Stimulated activated naive CD8-positive, alpha-beta T cell treated with anti-CD3 and anti-CD28 coated beads, Interleukin-15, amount 100 ng/mL, for 72 hours (primary cell): Measurements from ENCODE around the gene NALF2.

Experiments used
- ATAC-seq: fragments of 150-1000 bp; cut with Tn5 transposase; 2 replicates; pipeline ENCODE4 v1.10.0; 2021; ENCODE audit warnings: mild to moderate bottlenecking, moderate library complexity
- DNase-seq, 2 donors: peaks; one replicate each; pipeline ENCODE4 v3.0.0; 2021 to 2022
- H3K27ac Mint-ChIP-seq, 2 donors: one replicate each; pipeline ENCODE4 v1.8.0; 2022; ENCODE audit warnings: mild to moderate bottlenecking in 2 of 2, mixed read lengths in 2 of 2, moderate library complexity in 2 of 2
- H3K27me3 Mint-ChIP-seq: one replicate; pipeline ENCODE4 v1.8.0; 2022; ENCODE audit warnings: mixed read lengths
- H3K4me1 Mint-ChIP-seq: one replicate; pipeline ENCODE4 v1.8.0; 2022; ENCODE audit warnings: mild to moderate bottlenecking, mixed read lengths
- H3K4me3 Mint-ChIP-seq, 2 donors: one replicate each; pipeline ENCODE4 v1.8.0; 2022; ENCODE audit warnings: mild to moderate bottlenecking in 2 of 2, mixed read lengths in 2 of 2, moderate library complexity in 1 of 2
- H3K9me3 Mint-ChIP-seq, 2 donors: one replicate each; pipeline ENCODE4 v1.8.0; 2022; ENCODE audit warnings: mixed read lengths in 2 of 2

Gene NALF2

GRCh38 chrX:69551421-69552009, 47.4 kb downstream of the NALF2 start:
- Mint-ChIP-seq H3K4me1 (no peaks in the 10 kb centered on the region), H3K9me3 (no peaks in the 10 kb centered on the region), H3K27ac (no peak overlapping the region), H3K27me3 (no peaks in the 10 kb centered on the region), H3K4me3 (no peak overlapping the region)
- DNase-seq (no peak), ATAC-seq (no peak)

DNA sequence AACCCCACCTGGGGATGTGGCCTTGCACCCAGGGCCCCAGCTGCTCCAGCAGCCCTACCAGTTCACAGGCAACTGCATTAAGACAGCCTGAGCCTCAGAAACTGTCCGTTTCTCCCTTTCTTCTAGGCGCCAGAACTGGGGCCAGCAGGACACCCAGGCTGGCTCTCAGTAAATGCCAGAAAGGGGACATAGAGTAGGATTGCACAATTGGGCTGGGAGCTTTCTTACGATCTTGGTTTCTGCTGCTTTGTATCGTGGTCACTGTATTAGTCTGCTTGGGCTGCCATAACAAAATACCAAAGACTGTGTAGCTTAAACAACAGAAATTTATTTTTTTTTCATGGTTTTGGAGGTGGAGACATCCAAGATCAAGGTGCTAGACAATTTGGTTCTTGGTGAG, 48.4 kb downstream of the NALF2 start:
- H3K4me3 Mint-ChIP-seq = no peak overlapping the region
- H3K4me1 Mint-ChIP-seq = no peaks in the 10 kb centered on the region
- ATAC-seq = no peak
- H3K27me3 Mint-ChIP-seq = no peaks in the 10 kb centered on the region
- H3K27ac Mint-ChIP-seq = no peak overlapping the region
- H3K9me3 Mint-ChIP-seq = no peaks in the 10 kb centered on the region
- no peak for DNase-seq
